ENCODE results near the gene IZUMO1R. TPM values are rescaled to one million over a fixed set of nuclear protein-coding genes. Genes with fewer than 3 reads are reported as not detected.

IZUMO1R gene
- total RNA-seq, 1 experiment from 2014 or later = not detected

DNA sequence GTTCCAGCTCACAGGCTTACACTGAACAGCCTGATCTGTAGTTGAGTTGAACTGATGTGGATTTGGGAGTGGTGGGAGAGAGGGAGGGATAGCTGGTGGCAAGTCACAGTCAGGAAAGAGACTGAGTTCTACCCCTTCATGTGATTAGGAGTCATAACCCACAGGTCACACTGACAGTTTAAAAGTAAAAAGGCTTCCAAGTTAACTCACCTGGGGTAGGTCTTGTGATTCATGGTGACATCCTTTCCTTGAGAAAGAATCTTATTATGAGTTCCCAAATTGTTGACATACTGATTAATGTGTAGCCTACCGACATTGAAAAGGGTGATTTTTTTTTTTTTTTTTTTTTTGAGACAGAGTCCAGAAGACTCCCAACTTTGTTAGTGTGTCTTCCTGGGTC lies 5.4 kb downstream of the IZUMO1R start:
- Histone ChIP-seq H4K20me1 (ENCODE audit: control insufficient read depth, insufficient read depth, insufficient read length) (no peaks in the 10 kb centered on the region), H4K8ac (replicated peaks; ENCODE audit: insufficient read length, low read depth, low read length) (no peak overlapping the region), H3T11ph (ENCODE audit: low read length) (no peak overlapping the region), H2BK120ac (ENCODE audit: low read depth, low read length, poor library complexity, severe bottlenecking) (no peak overlapping the region), H3K27me3 (ENCODE audit: insufficient read depth, low read length) (no peaks in the 10 kb centered on the region), H3K56ac (ENCODE audit: insufficient read length, low read depth, low read length) (no peak overlapping the region), H3K4me1 (ENCODE audit: insufficient read depth, low read length) (no peaks in the 10 kb centered on the region), H3K9me3 (ENCODE audit: control insufficient read depth, low read depth, low read length) (no peaks in the 10 kb centered on the region), H2AFZ (ENCODE audit: low read length) (no peak overlapping the region), H4K5ac (ENCODE audit: insufficient read length, low read depth, low read length) (no peak overlapping the region), H3K14ac (ENCODE audit: insufficient read depth, low read length) (no peak overlapping the region), H3K23ac (ENCODE audit: insufficient read length, low read depth, low read length) (no peak overlapping the region), H3K4me2 (ENCODE audit: insufficient read depth, insufficient read length, low read length) (no peak overlapping the region), H2BK5ac (ENCODE audit: insufficient read length, low read length) (no peak overlapping the region), H3K18ac (ENCODE audit: insufficient read length, low read depth, low read length) (no peak overlapping the region), H2BK12ac (ENCODE audit: insufficient read length, low read depth, low read length) (no peak overlapping the region), H2BK15ac (ENCODE audit: low read depth, low read length) (no peak overlapping the region), H3K9ac (ENCODE audit: extremely low read depth, insufficient read length, low read length) (no peak overlapping the region), H3K79me1 (ENCODE audit: insufficient read depth, low read depth, low read length, poor library complexity, severe bottlenecking) (no peaks in the 10 kb centered on the region), H3K79me2 (ENCODE audit: insufficient read depth, low read length) (no peaks in the 10 kb centered on the region), H2BK20ac (ENCODE audit: low read depth, low read length, poor library complexity, severe bottlenecking) (no peak overlapping the region), H3K4ac (ENCODE audit: low read depth, low read length) (no peak overlapping the region), H3K27ac (ENCODE audit: insufficient read length, low read depth, low read length) (no peak overlapping the region), H2AK5ac (ENCODE audit: insufficient read length, low read length) (no peak overlapping the region), H4K91ac (ENCODE audit: insufficient read length, low read depth, low read length) (no peak overlapping the region), H3K23me2 (ENCODE audit: insufficient read length, low read depth, low read length, poor library complexity, severe bottlenecking) (no peaks in the 10 kb centered on the region)
- TF ChIP-seq, protein P1, sequence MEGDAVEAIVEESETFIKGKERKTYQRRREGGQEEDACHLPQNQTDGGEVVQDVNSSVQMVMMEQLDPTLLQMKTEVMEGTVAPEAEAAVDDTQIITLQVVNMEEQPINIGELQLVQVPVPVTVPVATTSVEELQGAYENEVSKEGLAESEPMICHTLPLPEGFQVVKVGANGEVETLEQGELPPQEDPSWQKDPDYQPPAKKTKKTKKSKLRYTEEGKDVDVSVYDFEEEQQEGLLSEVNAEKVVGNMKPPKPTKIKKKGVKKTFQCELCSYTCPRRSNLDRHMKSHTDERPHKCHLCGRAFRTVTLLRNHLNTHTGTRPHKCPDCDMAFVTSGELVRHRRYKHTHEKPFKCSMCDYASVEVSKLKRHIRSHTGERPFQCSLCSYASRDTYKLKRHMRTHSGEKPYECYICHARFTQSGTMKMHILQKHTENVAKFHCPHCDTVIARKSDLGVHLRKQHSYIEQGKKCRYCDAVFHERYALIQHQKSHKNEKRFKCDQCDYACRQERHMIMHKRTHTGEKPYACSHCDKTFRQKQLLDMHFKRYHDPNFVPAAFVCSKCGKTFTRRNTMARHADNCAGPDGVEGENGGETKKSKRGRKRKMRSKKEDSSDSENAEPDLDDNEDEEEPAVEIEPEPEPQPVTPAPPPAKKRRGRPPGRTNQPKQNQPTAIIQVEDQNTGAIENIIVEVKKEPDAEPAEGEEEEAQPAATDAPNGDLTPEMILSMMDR (conservative IDR thresholded peaks at IDR 0.05) = no peak
- DNase-seq = no peak
- Mint-ChIP-seq H3K9me3 (no peaks in the 10 kb centered on the region), H3K36me3 (ENCODE audit: insufficient read depth in 1 of 3, low read depth in 3 of 3) (no peaks in the 10 kb centered on the region), H3K4me3 (no peak overlapping the region), H3K27ac (no peak overlapping the region), H3K4me1 (peaks cover 0 to 2% of the 10 kb centered on the region in 2 experiments; a peak in 1 of 4 replicates), H3K27me3 (ENCODE audit: low read depth) (peaks cover 8% of the 10 kb centered on the region)
- WGBS (ENCODE audit: extremely low coverage, insufficient read length, low lambda C conversion rate) = no CpG with 5 or more reads among the region's 1 CpG

Data from H9 (cell line).